Lower leg skin (tissue), 3 donors: ENCODE results near the gene DUSP2.

Source experiments
- POLR2A ChIP-seq, 2 donors: fragments of 450-650 bp; IDR thresholded peaks; one replicate each; pipeline ENCODE4 v1.6.1; 2016 to 2017; ENCODE audit warnings: antibody characterized with exemption in 2 of 2, mild to moderate bottlenecking in 1 of 2, moderate library complexity in 1 of 2
- TF ChIP-seq, protein P1 (sequence below), 3 donors: fragments of 450-650 bp; IDR thresholded peaks; one replicate each; pipeline ENCODE4 v1.5.1; 2016; ENCODE audit warnings: antibody characterized with exemption in 3 of 3, mild to moderate bottlenecking in 3 of 3, moderate library complexity in 2 of 3

DNA sequence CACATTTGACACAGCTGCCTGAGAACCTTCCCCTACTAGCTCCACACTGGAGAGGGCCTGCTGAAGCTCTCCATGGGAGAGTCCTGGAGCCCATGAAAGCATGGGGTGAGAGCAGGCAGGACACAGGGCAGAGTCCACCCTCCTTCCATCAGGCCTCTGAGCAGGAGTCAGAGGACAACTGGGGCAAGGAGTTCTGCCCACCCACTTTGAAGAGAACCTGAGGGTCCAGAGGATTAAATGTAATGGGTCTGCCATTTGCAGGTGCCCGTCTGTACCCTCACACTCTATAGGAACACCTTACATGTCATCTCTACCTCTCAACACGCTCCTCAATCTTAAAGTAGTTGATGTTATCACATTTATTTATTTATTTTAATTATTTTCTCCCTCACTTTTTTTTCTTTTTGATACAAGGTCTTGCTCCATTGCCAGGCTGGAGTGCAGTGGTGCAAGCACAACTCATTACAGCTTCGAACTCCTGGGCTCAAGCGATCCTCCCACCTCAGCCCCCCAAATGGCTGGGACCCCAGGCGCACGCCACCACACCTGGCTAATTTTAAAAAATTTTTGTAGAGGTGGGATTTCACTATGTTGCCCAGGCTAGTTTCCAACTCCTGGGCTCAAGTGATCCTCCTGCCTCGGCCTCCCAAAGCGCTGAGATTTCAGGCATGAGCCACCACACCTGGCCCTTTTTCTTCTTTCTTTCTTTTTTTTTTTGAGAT is 39.1 kb downstream of the DUSP2 start:
- TF ChIP-seq POLR2A (IDR thresholded peaks at IDR 0.05): no peak
- TF ChIP-seq, protein P1, sequence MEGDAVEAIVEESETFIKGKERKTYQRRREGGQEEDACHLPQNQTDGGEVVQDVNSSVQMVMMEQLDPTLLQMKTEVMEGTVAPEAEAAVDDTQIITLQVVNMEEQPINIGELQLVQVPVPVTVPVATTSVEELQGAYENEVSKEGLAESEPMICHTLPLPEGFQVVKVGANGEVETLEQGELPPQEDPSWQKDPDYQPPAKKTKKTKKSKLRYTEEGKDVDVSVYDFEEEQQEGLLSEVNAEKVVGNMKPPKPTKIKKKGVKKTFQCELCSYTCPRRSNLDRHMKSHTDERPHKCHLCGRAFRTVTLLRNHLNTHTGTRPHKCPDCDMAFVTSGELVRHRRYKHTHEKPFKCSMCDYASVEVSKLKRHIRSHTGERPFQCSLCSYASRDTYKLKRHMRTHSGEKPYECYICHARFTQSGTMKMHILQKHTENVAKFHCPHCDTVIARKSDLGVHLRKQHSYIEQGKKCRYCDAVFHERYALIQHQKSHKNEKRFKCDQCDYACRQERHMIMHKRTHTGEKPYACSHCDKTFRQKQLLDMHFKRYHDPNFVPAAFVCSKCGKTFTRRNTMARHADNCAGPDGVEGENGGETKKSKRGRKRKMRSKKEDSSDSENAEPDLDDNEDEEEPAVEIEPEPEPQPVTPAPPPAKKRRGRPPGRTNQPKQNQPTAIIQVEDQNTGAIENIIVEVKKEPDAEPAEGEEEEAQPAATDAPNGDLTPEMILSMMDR (IDR thresholded peaks at IDR 0.05): no peak
